Adrenal gland (tissue), 5 donors: ENCODE results near the gene SH2D1B.

Source experiments
- POLR2A ChIP-seq, 2 donors: fragments of 450-650 bp; IDR thresholded peaks; one replicate each; pipeline ENCODE4 v1.6.1; 2017; ENCODE audit warnings: antibody characterized with exemption in 2 of 2, mild to moderate bottlenecking in 2 of 2, moderate library complexity in 1 of 2
- TF ChIP-seq, protein P1 (sequence below), 6 experiments: fragments of 450-650 bp in 4 of 6; fragments of 200-600 bp in 2 of 6; sonication (generic) in 1 of 6; IDR thresholded peaks; 1 replicate in 5 of 6; 2 replicates in 1 of 6; pipeline versions ENCODE4 v1.5.1 to v1.8.0; 2016 to 2021; ENCODE audit warnings: antibody characterized with exemption in 6 of 6, mild to moderate bottlenecking in 2 of 6, moderate library complexity in 1 of 6
- donor health status: DM: no; HTN: no; CAD: no.

DNA sequence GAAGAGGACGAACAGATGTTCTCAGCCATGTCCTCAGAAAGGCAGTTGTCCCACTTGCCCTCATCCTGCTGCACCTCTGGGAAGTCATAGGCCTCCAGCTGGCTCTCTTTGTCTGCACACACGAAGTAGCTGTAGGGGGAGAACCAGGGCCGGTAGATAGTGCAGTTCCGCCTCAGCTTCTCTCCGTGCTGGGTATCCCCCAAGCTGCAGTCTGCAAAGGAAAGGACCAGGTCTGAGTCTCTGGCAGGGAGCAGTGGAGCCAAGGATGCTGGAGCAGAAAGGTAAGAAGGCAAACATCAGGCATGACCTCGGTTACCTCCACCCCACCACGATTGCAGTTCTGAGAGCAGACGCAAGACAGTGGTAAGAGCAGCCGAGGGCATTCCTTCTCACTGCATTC is 37.5 kb downstream of the SH2D1B start:
- TF ChIP-seq, protein P1, sequence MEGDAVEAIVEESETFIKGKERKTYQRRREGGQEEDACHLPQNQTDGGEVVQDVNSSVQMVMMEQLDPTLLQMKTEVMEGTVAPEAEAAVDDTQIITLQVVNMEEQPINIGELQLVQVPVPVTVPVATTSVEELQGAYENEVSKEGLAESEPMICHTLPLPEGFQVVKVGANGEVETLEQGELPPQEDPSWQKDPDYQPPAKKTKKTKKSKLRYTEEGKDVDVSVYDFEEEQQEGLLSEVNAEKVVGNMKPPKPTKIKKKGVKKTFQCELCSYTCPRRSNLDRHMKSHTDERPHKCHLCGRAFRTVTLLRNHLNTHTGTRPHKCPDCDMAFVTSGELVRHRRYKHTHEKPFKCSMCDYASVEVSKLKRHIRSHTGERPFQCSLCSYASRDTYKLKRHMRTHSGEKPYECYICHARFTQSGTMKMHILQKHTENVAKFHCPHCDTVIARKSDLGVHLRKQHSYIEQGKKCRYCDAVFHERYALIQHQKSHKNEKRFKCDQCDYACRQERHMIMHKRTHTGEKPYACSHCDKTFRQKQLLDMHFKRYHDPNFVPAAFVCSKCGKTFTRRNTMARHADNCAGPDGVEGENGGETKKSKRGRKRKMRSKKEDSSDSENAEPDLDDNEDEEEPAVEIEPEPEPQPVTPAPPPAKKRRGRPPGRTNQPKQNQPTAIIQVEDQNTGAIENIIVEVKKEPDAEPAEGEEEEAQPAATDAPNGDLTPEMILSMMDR (IDR thresholded peaks at IDR 0.05), result no peak
- TF ChIP-seq POLR2A (IDR thresholded peaks at IDR 0.05), result no peak
